OCI-LY7 (cell line): ENCODE results near the gene SSPN. TPM values are rescaled to one million over a fixed set of nuclear protein-coding genes. Genes with fewer than 3 reads are reported as not detected.

Source experiments
- BruUV-seq: library from RNA; stranded (reverse); fragments of 400-500 nt; replicated peaks from 2 replicates; lab custom pipeline; 2021; lab: Mats Ljungman, UMichigan
- CTCF ChIA-PET: fragments of 300-600 bp; sonication (Branson Sonifier 250); formaldehyde crosslinking; loops from one replicate; lab custom pipeline; 2022; ENCODE audit warnings: antibody characterized with exemption; ENCODE audit not compliant: unreplicated experiment; lab: Charles Lee
- POLR2A ChIA-PET: fragments of 300-600 bp; sonication (Branson Sonifier 250); formaldehyde crosslinking; loops from one replicate; lab custom pipeline; 2022; ENCODE audit warnings: antibody characterized with exemption; lab: Charles Lee
- DNase-seq: peaks from one replicate; pipeline ENCODE4 v3.0.0-alpha.2; 2015; ENCODE audit warnings: low spot score
- H2AFZ ChIP-seq: fragments of 200-600 bp; sonication (generic), shearing (Covaris generic); 2 replicates; pipeline ENCODE4 v1.6.1; 2014; ENCODE audit warnings: mild to moderate bottlenecking, antibody characterized with exemption, low read length, moderate library complexity
- H3K27ac ChIP-seq: fragments of 200-600 bp; sonication (generic); 2 replicates; pipeline ENCODE4 v1.5.1; 2014; ENCODE audit warnings: mixed run types, low read depth, mild to moderate bottlenecking, moderate library complexity, low read length, inconsistent platforms; ENCODE audit not compliant: poor library complexity, severe bottlenecking
- H3K36me3 ChIP-seq: fragments of 200-600 bp; sonication (generic); 2 replicates; pipeline ENCODE4 v1.6.1; 2014; ENCODE audit warnings: mild to moderate bottlenecking, antibody characterized with exemption, low read length, moderate library complexity, mixed read lengths; ENCODE audit not compliant: insufficient read depth
- H3K4me1 ChIP-seq: fragments of 200-600 bp; sonication (generic); 2 replicates; pipeline ENCODE4 v1.5.1; 2014; ENCODE audit warnings: mild to moderate bottlenecking, low read length; ENCODE audit not compliant: insufficient read depth, poor library complexity, severe bottlenecking
- H3K4me2 ChIP-seq: fragments of 200-600 bp; sonication (generic); 2 replicates; pipeline ENCODE4 v1.6.1; 2014; ENCODE audit warnings: mild to moderate bottlenecking, low read length
- H3K4me3 ChIP-seq: fragments of 200-600 bp; sonication (generic); 2 replicates; pipeline ENCODE4 v1.5.1; 2014; ENCODE audit warnings: mild to moderate bottlenecking, low read depth, low read length; ENCODE audit not compliant: poor library complexity, severe bottlenecking
- H3K79me2 ChIP-seq: fragments of 200-600 bp; sonication (generic); 2 replicates; pipeline ENCODE4 v1.6.1; 2016; ENCODE audit warnings: low read depth, mild to moderate bottlenecking, low read length, moderate library complexity, mixed read lengths; ENCODE audit not compliant: insufficient read depth
- H3K9me2 ChIP-seq: fragments of 200-600 bp; sonication (generic); 2 replicates; pipeline ENCODE4 v1.6.1; 2016; ENCODE audit warnings: mild to moderate bottlenecking, low read length, mixed read lengths; ENCODE audit not compliant: insufficient read depth
- H3K9me3 ChIP-seq: fragments of 200-600 bp; sonication (generic); 2 replicates; pipeline ENCODE4 v1.6.1; 2014; ENCODE audit warnings: mild to moderate bottlenecking, mixed run types, low read length, mixed read lengths
- H4K20me1 ChIP-seq: fragments of 200-600 bp; sonication (generic); 2 replicates; pipeline ENCODE4 v1.6.1; 2014; ENCODE audit warnings: mild to moderate bottlenecking, antibody characterized with exemption, low read length, moderate library complexity, mixed read lengths; ENCODE audit not compliant: insufficient read depth
- CTCF ChIP-seq: fragments of 200-600 bp; sonication (generic); conservative IDR thresholded peaks from 2 replicates; pipeline ENCODE4 v1.5.1; 2014; ENCODE audit warnings: mild to moderate bottlenecking, antibody characterized with exemption, low read length, moderate library complexity, mixed read lengths
- EZH2phosphoT487 ChIP-seq: fragments of 200-600 bp; sonication (generic); IDR thresholded peaks from 2 replicates; pipeline ENCODE4 v1.6.1; 2018; ENCODE audit warnings: low read depth, borderline replicate concordance, mild to moderate bottlenecking, mixed run types, antibody characterized with exemption, low read length, moderate library complexity, mixed read lengths
- intact Hi-C: fragments of 100-400 bp; cut with micrococcal nuclease; formaldehyde crosslinking; loops from one replicate; pipeline ENCODE4 v1.10.0; 2022; ENCODE audit not compliant: unreplicated experiment
- total RNA-seq, 2 experiments: library from RNA; depleted of rRNA in 1 of 2; stranded (reverse); fragments of >200 nt in 1 of 2; shearing (Covaris generic) in 1 of 2; gene quantifications; 2 replicates each; pipeline ENCODE4 v1.2.3, GENCODE V29; 2014 to 2022

The SSPN gene
- total RNA-seq, 2 experiments from 2014 or later: not detected

- H2AFZ ChIP-seq: no peak overlapping the region
- H3K27ac ChIP-seq: no peak overlapping the region
- BruUV-seq: no TSS peak
- H3K9me3 ChIP-seq: no peaks in the 10 kb centered on the region
- ChIA-PET CTCF (no interaction called here), POLR2A (interaction anchor here (0.6 to 0.9 kb wide), 3 partner anchors 10 to 13 kb away, joined by 3 to 5 read pairs (median 3); no protein-coding TSS in a partner anchor)
- intact Hi-C loops: no loop called here
- H3K4me1 ChIP-seq: no peaks in the 10 kb centered on the region
- no peaks in the 10 kb centered on the region for H3K36me3 ChIP-seq
- DNase-seq: no peak
- H3K4me2 ChIP-seq: no peak overlapping the region
- H3K4me3 ChIP-seq: no peak overlapping the region
- no peaks in the 10 kb centered on the region for H3K79me2 ChIP-seq
- H3K9me2 ChIP-seq: no peaks in the 10 kb centered on the region
- TF ChIP-seq EZH2phosphoT487 (no peak), CTCF (no peak)
- no peaks in the 10 kb centered on the region for H4K20me1 ChIP-seq
Observed at GRCh38 chr12:26179826-26180225, 15.5 kb upstream of the SSPN start.

GRCh38 chr12:26182377-26182776 is 13.0 kb upstream of the SSPN start:
- Histone ChIP-seq H3K27ac (no peak overlapping the region), H3K4me2 (no peak overlapping the region), H3K79me2 (no peaks in the 10 kb centered on the region), H2AFZ (no peak overlapping the region), H3K4me1 (no peaks in the 10 kb centered on the region), H4K20me1 (no peaks in the 10 kb centered on the region), H3K9me3 (no peaks in the 10 kb centered on the region), H3K4me3 (no peak overlapping the region), H3K9me2 (no peaks in the 10 kb centered on the region), H3K36me3 (no peaks in the 10 kb centered on the region)
- TF ChIP-seq CTCF (no peak), EZH2phosphoT487 (no peak)
- POLR2A ChIA-PET: interaction anchor here (0.9 kb wide), 1 partner anchor 21 kb away, joined by 3 read pairs; no protein-coding TSS in a partner anchor
- no peak for DNase-seq
- BruUV-seq: no TSS peak
- CTCF ChIA-PET: no interaction called here
- intact Hi-C loops: no loop called here

GRCh38 chr12:26185532-26186320 is 9.6 kb upstream of the SSPN start:
- intact Hi-C loops: no loop called here
- Histone ChIP-seq H3K4me3 (no peak overlapping the region), H3K9me3 (no peaks in the 10 kb centered on the region), H3K36me3 (no peaks in the 10 kb centered on the region), H2AFZ (no peak overlapping the region), H3K79me2 (no peaks in the 10 kb centered on the region), H4K20me1 (no peaks in the 10 kb centered on the region), H3K4me1 (no peaks in the 10 kb centered on the region), H3K4me2 (no peak overlapping the region), H3K27ac (no peak overlapping the region), H3K9me2 (no peaks in the 10 kb centered on the region)
- no TSS peak for BruUV-seq
- CTCF ChIA-PET: no interaction called here
- DNase-seq: no peak
- no peak for TF ChIP-seq CTCF
- POLR2A ChIA-PET: interaction anchor here (0.6 kb wide), 1 partner anchor 556 kb away, joined by 3 read pairs; no protein-coding TSS in a partner anchor
